ENCODE measurements around the gene ARHGAP18.

DNA sequence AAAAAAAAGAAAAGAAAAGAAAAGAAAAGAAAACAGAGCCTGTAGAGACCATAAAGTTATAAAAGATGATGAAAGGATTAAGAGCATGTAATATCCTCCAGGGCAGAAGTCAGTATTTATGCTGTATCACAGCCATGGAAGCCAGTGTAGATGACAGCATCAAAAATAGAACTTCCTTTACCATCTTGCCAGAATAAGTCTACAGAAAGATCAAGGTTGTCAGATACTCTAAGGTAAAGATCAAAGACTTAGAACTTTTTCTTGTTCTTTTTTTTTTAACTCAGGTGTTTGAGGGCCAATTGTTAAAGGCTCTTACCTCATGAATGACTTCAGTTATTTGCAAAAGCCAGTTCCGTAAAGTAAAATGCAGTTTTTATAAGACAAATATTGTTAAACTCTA, 54.6 kb downstream of the ARHGAP18 start:
- TF ChIP-seq, protein P1, sequence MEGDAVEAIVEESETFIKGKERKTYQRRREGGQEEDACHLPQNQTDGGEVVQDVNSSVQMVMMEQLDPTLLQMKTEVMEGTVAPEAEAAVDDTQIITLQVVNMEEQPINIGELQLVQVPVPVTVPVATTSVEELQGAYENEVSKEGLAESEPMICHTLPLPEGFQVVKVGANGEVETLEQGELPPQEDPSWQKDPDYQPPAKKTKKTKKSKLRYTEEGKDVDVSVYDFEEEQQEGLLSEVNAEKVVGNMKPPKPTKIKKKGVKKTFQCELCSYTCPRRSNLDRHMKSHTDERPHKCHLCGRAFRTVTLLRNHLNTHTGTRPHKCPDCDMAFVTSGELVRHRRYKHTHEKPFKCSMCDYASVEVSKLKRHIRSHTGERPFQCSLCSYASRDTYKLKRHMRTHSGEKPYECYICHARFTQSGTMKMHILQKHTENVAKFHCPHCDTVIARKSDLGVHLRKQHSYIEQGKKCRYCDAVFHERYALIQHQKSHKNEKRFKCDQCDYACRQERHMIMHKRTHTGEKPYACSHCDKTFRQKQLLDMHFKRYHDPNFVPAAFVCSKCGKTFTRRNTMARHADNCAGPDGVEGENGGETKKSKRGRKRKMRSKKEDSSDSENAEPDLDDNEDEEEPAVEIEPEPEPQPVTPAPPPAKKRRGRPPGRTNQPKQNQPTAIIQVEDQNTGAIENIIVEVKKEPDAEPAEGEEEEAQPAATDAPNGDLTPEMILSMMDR (IDR thresholded peaks at IDR 0.05): no peak
- no peak for TF ChIP-seq POLR2A (IDR thresholded peaks at IDR 0.05)
